Right ventricle myocardium superior (tissue), 1 donor: ENCODE data around the gene MED25. TPM values are rescaled to one million over a fixed set of nuclear protein-coding genes. Genes with fewer than 3 reads are reported as not detected.

ENCODE experiments used
- microRNA-seq: library from miRNA; unstranded; fragments of <30 nt; microRNA quantifications from one replicate; pipeline ENCODE4 v1.2.0, GENCODE V29; 2020
- total RNA-seq: library from RNA; stranded (reverse); fragmentation: NEBNext Ultra II Directional; extraction: Animal tissue kit (Norgen Biotek cat#: 25700); gene quantifications from one replicate; pipeline ENCODE4 v1.2.1, GENCODE V29; 2021
- donor health status: DM: no; HTN: yes; CAD: no; lungs with severe emphysema.

The MED25 gene
- total RNA-seq, 1 donor from 2014 or later: 83.4 TPM

Small RNA genes lying within 50 kb of the gene (microRNA-seq; reads per million reads assigned to microRNA genes)
- gene MIR4749 (not detected), gene MIR6799 (not detected), gene MIR6800 (not detected)

Other genes with a start within 250 kb of the MED25 start
- gene NOSIP, start 237.7 kb upstream of the MED25 start, total RNA-seq: 45.5 TPM
- gene PRRG2, start 237.0 kb upstream of the MED25 start, total RNA-seq: 0.70 TPM
- gene PRR12, start 227.1 kb upstream of the MED25 start, total RNA-seq: 12.6 TPM
- 105 TPM for gene RRAS, start 178.1 kb upstream of the MED25 start, total RNA-seq
- 42.0 TPM for gene SCAF1, start 176.1 kb upstream of the MED25 start, total RNA-seq
- 29.9 TPM for gene IRF3, start 152.4 kb upstream of the MED25 start, total RNA-seq
- gene BCL2L12, start 152.4 kb upstream of the MED25 start, total RNA-seq: 10.8 TPM
- gene PRMT1, start 141.0 kb upstream of the MED25 start, total RNA-seq: 110 TPM
- 0.67 TPM for gene ADM5, start 128.7 kb upstream of the MED25 start, total RNA-seq
- 2.2 TPM for gene CPT1C, start 127.2 kb upstream of the MED25 start, total RNA-seq
- 0.86 TPM for gene TSKS, start 55.0 kb upstream of the MED25 start, total RNA-seq
- gene AP2A1, start 51.3 kb upstream of the MED25 start, total RNA-seq: 62.7 TPM
- 19.8 TPM for gene FUZ, start 5.0 kb upstream of the MED25 start, total RNA-seq
- gene PTOV1, start 32.9 kb downstream of the MED25 start, total RNA-seq: 120 TPM
- gene PNKP, start 49.3 kb downstream of the MED25 start, total RNA-seq: 36.3 TPM
- gene AKT1S1, start 59.1 kb downstream of the MED25 start, total RNA-seq: 35.0 TPM
- gene TBC1D17, start 59.4 kb downstream of the MED25 start, total RNA-seq: 46.0 TPM
- not detected for gene IL4I1, start 78.6 kb downstream of the MED25 start, total RNA-seq
- 7.2 TPM for gene ATF5, start 110.9 kb downstream of the MED25 start, total RNA-seq
- gene NUP62, start 111.2 kb downstream of the MED25 start, total RNA-seq: 28.2 TPM
- gene SIGLEC11, start 142.9 kb downstream of the MED25 start, total RNA-seq: 0.75 TPM
- 22.2 TPM for gene VRK3, start 207.1 kb downstream of the MED25 start, total RNA-seq
- 3.7 TPM for gene ZNF473, start 207.7 kb downstream of the MED25 start, total RNA-seq